ENCODE data around the gene PELI3. TPM values are rescaled to one million over a fixed set of nuclear protein-coding genes. Genes with fewer than 3 reads are reported as not detected.

PELI3 gene
- total RNA-seq, 4 donors from 2014 or later, result 6.3 to 17.2 (median 8.8) TPM

DNA sequence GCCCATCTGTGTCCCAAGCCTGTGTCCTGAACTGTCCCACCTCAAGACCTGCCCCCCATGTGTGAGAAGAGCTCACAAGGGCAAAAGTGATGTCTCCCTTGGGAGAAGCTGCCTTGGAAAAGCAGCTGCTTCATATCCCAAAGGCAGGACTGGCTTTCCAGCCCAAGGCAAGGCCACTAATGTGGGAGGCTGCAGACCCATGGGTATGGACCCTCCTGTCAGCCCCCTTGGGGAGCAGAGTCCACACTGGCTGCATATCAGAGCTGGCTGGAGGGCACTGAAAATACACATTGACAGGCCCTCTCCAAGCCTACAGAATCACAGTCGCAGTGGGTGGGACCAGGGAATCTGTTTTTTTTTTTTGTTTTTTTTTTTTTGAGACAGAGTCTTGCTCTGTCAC lies 2.7 kb downstream of the PELI3 start:
- peaks cover 0 to 44% (median 6%) of the 10 kb centered on the region in 3 donors for H3K36me3 ChIP-seq
- no peaks in the 10 kb centered on the region for H3K27me3 ChIP-seq
- intact Hi-C loops (cut with DNase I), result no loop called here
- no peaks in the 10 kb centered on the region for H3K9me3 ChIP-seq
- no peak for DNase-seq
- no peak overlapping the region for H3K27ac ChIP-seq
- TF ChIP-seq, protein P1, sequence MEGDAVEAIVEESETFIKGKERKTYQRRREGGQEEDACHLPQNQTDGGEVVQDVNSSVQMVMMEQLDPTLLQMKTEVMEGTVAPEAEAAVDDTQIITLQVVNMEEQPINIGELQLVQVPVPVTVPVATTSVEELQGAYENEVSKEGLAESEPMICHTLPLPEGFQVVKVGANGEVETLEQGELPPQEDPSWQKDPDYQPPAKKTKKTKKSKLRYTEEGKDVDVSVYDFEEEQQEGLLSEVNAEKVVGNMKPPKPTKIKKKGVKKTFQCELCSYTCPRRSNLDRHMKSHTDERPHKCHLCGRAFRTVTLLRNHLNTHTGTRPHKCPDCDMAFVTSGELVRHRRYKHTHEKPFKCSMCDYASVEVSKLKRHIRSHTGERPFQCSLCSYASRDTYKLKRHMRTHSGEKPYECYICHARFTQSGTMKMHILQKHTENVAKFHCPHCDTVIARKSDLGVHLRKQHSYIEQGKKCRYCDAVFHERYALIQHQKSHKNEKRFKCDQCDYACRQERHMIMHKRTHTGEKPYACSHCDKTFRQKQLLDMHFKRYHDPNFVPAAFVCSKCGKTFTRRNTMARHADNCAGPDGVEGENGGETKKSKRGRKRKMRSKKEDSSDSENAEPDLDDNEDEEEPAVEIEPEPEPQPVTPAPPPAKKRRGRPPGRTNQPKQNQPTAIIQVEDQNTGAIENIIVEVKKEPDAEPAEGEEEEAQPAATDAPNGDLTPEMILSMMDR (IDR thresholded peaks at IDR 0.05), result no peak
- TF ChIP-seq POLR2A (IDR thresholded peaks at IDR 0.05), result no peak
- WGBS, 2 donors, result 85 to 100% methylated on average over 1 of the region's 1 CpG
- H3K4me1 ChIP-seq, result peaks cover 13 to 40% (median 15%) of the 10 kb centered on the region in 3 donors
- H3K4me3 ChIP-seq, result no peak overlapping the region

DNA sequence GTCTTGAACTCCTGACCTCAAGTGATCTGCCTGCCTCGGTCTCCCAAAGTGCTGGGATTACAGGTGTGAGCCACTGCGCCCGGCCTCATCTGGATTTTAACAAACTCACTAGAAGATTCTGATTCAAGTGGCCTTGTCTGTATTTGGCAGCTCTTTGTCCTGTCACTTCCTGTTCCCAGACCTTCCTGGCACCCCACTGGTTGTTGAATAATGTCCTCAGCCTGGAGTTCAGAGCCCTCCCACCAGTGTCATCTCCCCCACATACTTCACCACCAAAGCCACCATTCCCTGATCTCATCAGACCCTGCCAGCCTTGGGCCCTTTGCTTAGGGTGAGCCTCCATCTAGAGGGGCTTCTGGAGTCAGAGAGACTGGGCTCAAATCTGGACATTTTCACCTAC lies 3.3 kb downstream of the PELI3 start:
- 83 to 100% methylated on average over 3 of the region's 3 CpGs for WGBS, 2 donors
- no peak for DNase-seq
- peaks cover 13 to 45% (median 15%) of the 10 kb centered on the region in 3 donors for H3K4me1 ChIP-seq
- no peaks in the 10 kb centered on the region for H3K9me3 ChIP-seq
- H3K27ac ChIP-seq, result no peak overlapping the region
- no peaks in the 10 kb centered on the region for H3K27me3 ChIP-seq
- H3K36me3 ChIP-seq, result peaks cover 0 to 48% (median 6%) of the 10 kb centered on the region in 3 donors
- no peak overlapping the region for H3K4me3 ChIP-seq
- no peak for TF ChIP-seq POLR2A (IDR thresholded peaks at IDR 0.05)
- TF ChIP-seq, protein P1 (IDR thresholded peaks at IDR 0.05), result no peak
- intact Hi-C loops (cut with DNase I), result no loop called here

DNA sequence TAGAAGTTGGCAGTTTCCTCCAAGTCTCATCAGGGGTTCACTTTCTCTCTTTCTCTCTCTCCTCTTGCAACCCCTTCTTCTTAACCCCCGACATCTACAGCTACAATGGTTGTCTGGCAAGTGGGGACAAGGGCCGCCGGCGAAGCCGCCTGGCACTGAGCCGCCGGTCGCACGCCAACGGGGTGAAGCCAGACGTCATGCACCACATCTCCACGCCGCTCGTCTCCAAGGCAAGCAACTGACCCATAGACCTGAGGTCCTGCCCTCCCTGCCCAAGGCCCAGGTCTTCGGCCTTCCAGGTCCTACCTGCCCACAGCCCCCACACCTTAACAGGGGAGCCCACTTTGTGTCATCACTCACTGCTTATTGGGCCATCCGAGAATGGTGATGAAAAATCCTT lies 4.4 kb downstream of the PELI3 start:
- WGBS, 2 donors, result 87% methylated on average over 9 of the region's 16 CpGs; no CpG with 5 or more reads in 1 of the 2 donors

DNA sequence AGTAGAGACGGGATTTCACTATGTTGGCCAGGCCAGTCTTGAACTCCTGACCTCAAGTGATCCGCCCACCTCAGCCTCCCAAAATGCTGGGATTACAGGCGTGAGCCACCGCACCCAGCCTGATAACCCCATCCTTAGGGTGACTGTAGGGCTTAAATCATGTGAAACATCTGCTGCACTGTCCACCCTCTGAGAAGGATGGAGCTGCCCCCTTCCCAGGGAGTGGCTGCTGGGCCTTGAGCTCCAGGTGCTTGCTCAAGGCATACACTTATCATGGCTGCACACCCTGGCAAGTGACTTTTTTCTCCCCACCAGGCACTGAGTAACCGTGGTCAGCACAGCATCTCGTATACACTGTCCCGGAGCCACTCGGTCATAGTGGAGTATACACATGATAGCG lies 5.3 kb downstream of the PELI3 start:
- H3K4me3 ChIP-seq, result no peak overlapping the region
- no peaks in the 10 kb centered on the region for H3K27me3 ChIP-seq
- H3K27ac ChIP-seq, result no peak overlapping the region
- no peaks in the 10 kb centered on the region for H3K9me3 ChIP-seq
- H3K4me1 ChIP-seq, result peaks cover 5 to 33% (median 9%) of the 10 kb centered on the region in 3 donors
- TF ChIP-seq POLR2A (IDR thresholded peaks at IDR 0.05), result no peak
- TF ChIP-seq, protein P1 (IDR thresholded peaks at IDR 0.05), result no peak
- WGBS, 2 donors, result 88 to 89% methylated on average over 4 to 9 of the region's 9 CpGs
- no peak for DNase-seq
- H3K36me3 ChIP-seq, result peaks cover 0 to 65% (median 6%) of the 10 kb centered on the region in 3 donors
- intact Hi-C loops (cut with DNase I), result no loop called here

More for the DNA sequence above, 4.4 kb downstream of the PELI3 start:
- Histone ChIP-seq H3K4me3 (no peak overlapping the region), H3K27ac (no peak overlapping the region), H3K4me1 (peaks cover 6 to 36% (median 10%) of the 10 kb centered on the region in 3 donors), H3K27me3 (no peaks in the 10 kb centered on the region), H3K36me3 (peaks cover 0 to 60% (median 6%) of the 10 kb centered on the region in 3 donors), H3K9me3 (no peaks in the 10 kb centered on the region)
- intact Hi-C loops (cut with DNase I), result no loop called here
- no peak for DNase-seq
- TF ChIP-seq POLR2A (IDR thresholded peaks at IDR 0.05), result no peak
- TF ChIP-seq, protein P1 (IDR thresholded peaks at IDR 0.05), result no peak

DNA sequence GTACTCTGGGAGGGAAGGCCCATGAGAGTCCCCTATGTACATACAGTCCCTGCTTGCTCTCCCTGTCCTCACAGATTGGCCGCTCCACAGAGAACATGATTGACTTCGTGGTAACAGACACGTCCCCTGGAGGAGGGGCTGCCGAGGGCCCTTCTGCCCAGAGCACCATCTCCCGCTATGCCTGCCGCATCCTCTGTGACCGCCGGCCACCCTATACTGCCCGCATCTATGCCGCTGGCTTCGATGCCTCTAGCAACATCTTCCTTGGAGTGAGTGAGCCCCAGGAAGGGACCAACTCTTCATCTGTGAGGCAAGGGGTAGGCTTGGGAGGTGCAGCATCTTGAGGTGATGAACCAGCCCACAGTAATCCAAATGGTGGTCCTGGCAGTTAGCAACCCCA lies 6.5 kb downstream of the PELI3 start:
- H3K27ac ChIP-seq, result no peak overlapping the region
- H3K36me3 ChIP-seq, result peaks cover 0 to 73% (median 6%) of the 10 kb centered on the region in 3 donors
- H3K4me3 ChIP-seq, result no peak overlapping the region
- WGBS, 2 donors, result 89% methylated on average over 11 of the region's 11 CpGs; no CpG with 5 or more reads in 1 of the 2 donors
- no peak for DNase-seq
- H3K4me1 ChIP-seq, result peaks cover 0 to 24% (median under 1%) of the 10 kb centered on the region in 3 donors
- no peaks in the 10 kb centered on the region for H3K27me3 ChIP-seq
- no peaks in the 10 kb centered on the region for H3K9me3 ChIP-seq
- TF ChIP-seq, protein P1 (IDR thresholded peaks at IDR 0.05), result no peak
- no peak for TF ChIP-seq POLR2A (IDR thresholded peaks at IDR 0.05)
- intact Hi-C loops (cut with DNase I), result no loop called here

Data from esophagus squamous epithelium (tissue), 5 donors.